GM18907 (cell line): Measurements from ENCODE around the gene SRCAP.

Experiments used
- ATAC-seq: cut with Tn5 transposase; IDR thresholded peaks from one replicate; pipeline ENCODE4 v1.9.1; 2021; ENCODE audit warnings: mild to moderate bottlenecking, moderate library complexity; ENCODE audit not compliant: unreplicated experiment

SRCAP gene

GRCh38 chr16:30753596-30753995 lies 54.6 kb downstream of the SRCAP start:
- ATAC-seq = no peak

GRCh38 chr16:30755955-30756780 lies 57.2 kb downstream of the SRCAP start:
- no peak for ATAC-seq

- ATAC-seq = no peak
Observed at GRCh38 chr16:30756781-30757100, 57.8 kb downstream of the SRCAP start.

GRCh38 chr16:30757316-30757715 lies 58.3 kb downstream of the SRCAP start:
- ATAC-seq = no peak

GRCh38 chr16:30758988-30759491 lies 60.1 kb downstream of the SRCAP start:
- no peak for ATAC-seq

GRCh38 chr16:30760001-30760559 lies 61.1 kb downstream of the SRCAP start:
- no peak for ATAC-seq

- no peak for ATAC-seq
Observed at GRCh38 chr16:30760577-30761426, 61.8 kb downstream of the SRCAP start.

GRCh38 chr16:30761427-30761927 lies 62.5 kb downstream of the SRCAP start:
- ATAC-seq = peak; percentile 29

GRCh38 chr16:30761928-30762902 lies 63.2 kb downstream of the SRCAP start, which contains the start of the genes CFAP119 and RNF40:
CFAP119 (minus strand) TSS chr16:30762062; CDS start chr16:30761748, 314 bp downstream.
RNF40 (plus strand) TSS chr16:30762322; CDS start chr16:30762546, 224 bp downstream.
- ATAC-seq = peak; percentile 86

- ATAC-seq = no peak
Observed at GRCh38 chr16:30762991-30763725, 64.2 kb downstream of the SRCAP start.

GRCh38 chr16:30764086-30764485 lies 65.1 kb downstream of the SRCAP start:
- no peak for ATAC-seq

- ATAC-seq = no peak
Observed at GRCh38 chr16:30764816-30765465, 66.0 kb downstream of the SRCAP start.

- ATAC-seq = no peak
Observed at GRCh38 chr16:30766206-30766932, 67.4 kb downstream of the SRCAP start.

GRCh38 chr16:30766933-30767284 lies 67.9 kb downstream of the SRCAP start:
- ATAC-seq = no peak

- no peak for ATAC-seq
Observed at GRCh38 chr16:30767767-30768465, 68.9 kb downstream of the SRCAP start.

GRCh38 chr16:30768583-30769181 lies 69.7 kb downstream of the SRCAP start:
- ATAC-seq = no peak

GRCh38 chr16:30769379-30770089 lies 70.6 kb downstream of the SRCAP start:
- ATAC-seq = no peak
